Esophagus squamous epithelium (tissue), 5 donors: Measurements from ENCODE around the gene UQCRHL. TPM values are rescaled to one million over a fixed set of nuclear protein-coding genes. Genes with fewer than 3 reads are reported as not detected.

Experiments used
- DNase-seq: peaks from one replicate; lab custom pipeline; 2025; lab: John Stamatoyannopoulos, UW
- H3K27ac ChIP-seq, 4 donors: fragments of 200-600 bp; sonication (generic); one replicate each; pipeline ENCODE4 v1.5.1; 2016 to 2019; ENCODE audit warnings: mild to moderate bottlenecking in 1 of 4
- H3K27me3 ChIP-seq, 4 donors: fragments of 200-600 bp; sonication (generic); 1 replicate in 3 of 4; 2 replicates in 1 of 4; pipeline versions ENCODE4 v1.5.1 to v1.6.0; 2017 to 2021; ENCODE audit warnings: antibody characterized with exemption in 1 of 4
- H3K36me3 ChIP-seq, 3 donors: fragments of 200-600 bp; sonication (generic); one replicate each; pipeline ENCODE4 v1.5.1; 2016 to 2019
- H3K4me1 ChIP-seq, 3 donors: fragments of 200-600 bp; sonication (generic); one replicate each; pipeline ENCODE4 v1.5.1; 2017 to 2019
- H3K4me3 ChIP-seq, 4 donors: fragments of 200-600 bp; sonication (generic); 1 replicate in 3 of 4; 2 replicates in 1 of 4; pipeline ENCODE4 v1.5.1; 2016 to 2019; ENCODE audit warnings: mild to moderate bottlenecking in 2 of 4, moderate library complexity in 1 of 4
- H3K9me3 ChIP-seq, 3 donors: fragments of 200-600 bp; sonication (generic); one replicate each; pipeline ENCODE4 v1.5.1; 2016 to 2019
- POLR2A ChIP-seq, 4 donors: fragments of 450-650 bp; IDR thresholded peaks; one replicate each; pipeline ENCODE4 v1.6.1; 2017; ENCODE audit warnings: antibody characterized with exemption in 4 of 4, mild to moderate bottlenecking in 4 of 4, moderate library complexity in 3 of 4
- WGBS, 2 donors: methylation state at CpG; one replicate each; pipeline ENCODE4 v1.1.5; 2018; 5-methylcytosine and 5-hydroxymethylcytosine counted together
- intact Hi-C: fragments of 100-400 bp; cut with DNase I; formaldehyde crosslinking; loops from one replicate; pipeline ENCODE4 v1.15.0; 2022
- total RNA-seq, 4 donors: library from RNA; depleted of rRNA; stranded (reverse); fragments of >200 nt; gene quantifications; one replicate each; pipeline ENCODE4 v1.1.0, GENCODE V29; 2016
- TF ChIP-seq, protein P1 (sequence below), 6 experiments: fragments of 450-650 bp in 4 of 6; fragments of 200-600 bp in 2 of 6; sonication (generic) in 2 of 6; IDR thresholded peaks; one replicate each; pipeline ENCODE4 v1.5.1; 2016 to 2019; ENCODE audit warnings: antibody characterized with exemption in 6 of 6, mild to moderate bottlenecking in 4 of 6, moderate library complexity in 4 of 6
- donor health status: DM: yes; HTN: yes; CAD: no.

The UQCRHL gene
- total RNA-seq, 4 donors from 2014 or later = 0.64 to 1.8 (median 0.78) TPM

DNA sequence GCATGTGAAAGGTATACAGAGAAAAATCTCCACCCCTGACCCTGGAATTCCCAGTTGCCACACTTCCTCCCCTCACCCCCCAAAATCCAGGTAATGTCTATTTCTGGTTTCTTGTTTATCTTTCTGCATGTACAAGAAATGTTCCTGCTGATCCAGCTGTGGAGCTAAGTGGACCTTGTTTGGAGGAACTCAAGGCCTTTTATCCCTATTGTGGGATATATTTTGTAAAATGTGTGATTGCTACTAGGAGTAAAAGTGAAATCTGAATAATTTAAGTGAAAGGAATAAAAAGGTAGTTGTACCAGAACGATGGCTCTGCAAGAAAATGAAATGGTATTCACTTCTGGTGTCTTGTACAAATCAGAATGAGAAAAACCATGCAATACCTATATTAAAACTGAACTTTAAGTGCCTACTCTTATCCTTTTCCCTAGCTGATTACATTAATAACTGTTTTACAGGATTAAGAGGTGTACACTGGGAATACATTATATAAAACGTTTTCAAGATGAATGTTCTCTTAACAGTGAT is 43.1 kb upstream of the UQCRHL start:
- 11% methylated on average over 2 of the region's 2 CpGs for WGBS, 2 donors
- Histone ChIP-seq H3K36me3 (peaks cover 0 to 7% (median 0%) of the 10 kb centered on the region in 3 donors), H3K9me3 (no peaks in the 10 kb centered on the region), H3K27me3 (no peaks in the 10 kb centered on the region), H3K4me3 (peak overlapping the region in 3 of 4 donors; percentile 63 to 98 (median 78)), H3K4me1 (peaks cover 27 to 74% (median 38%) of the 10 kb centered on the region in 3 donors), H3K27ac (peak overlapping the region; percentile 12 to 99 (median 96))
- intact Hi-C loops = no loop called here
- DNase-seq = no peak
- TF ChIP-seq, protein P1, sequence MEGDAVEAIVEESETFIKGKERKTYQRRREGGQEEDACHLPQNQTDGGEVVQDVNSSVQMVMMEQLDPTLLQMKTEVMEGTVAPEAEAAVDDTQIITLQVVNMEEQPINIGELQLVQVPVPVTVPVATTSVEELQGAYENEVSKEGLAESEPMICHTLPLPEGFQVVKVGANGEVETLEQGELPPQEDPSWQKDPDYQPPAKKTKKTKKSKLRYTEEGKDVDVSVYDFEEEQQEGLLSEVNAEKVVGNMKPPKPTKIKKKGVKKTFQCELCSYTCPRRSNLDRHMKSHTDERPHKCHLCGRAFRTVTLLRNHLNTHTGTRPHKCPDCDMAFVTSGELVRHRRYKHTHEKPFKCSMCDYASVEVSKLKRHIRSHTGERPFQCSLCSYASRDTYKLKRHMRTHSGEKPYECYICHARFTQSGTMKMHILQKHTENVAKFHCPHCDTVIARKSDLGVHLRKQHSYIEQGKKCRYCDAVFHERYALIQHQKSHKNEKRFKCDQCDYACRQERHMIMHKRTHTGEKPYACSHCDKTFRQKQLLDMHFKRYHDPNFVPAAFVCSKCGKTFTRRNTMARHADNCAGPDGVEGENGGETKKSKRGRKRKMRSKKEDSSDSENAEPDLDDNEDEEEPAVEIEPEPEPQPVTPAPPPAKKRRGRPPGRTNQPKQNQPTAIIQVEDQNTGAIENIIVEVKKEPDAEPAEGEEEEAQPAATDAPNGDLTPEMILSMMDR (IDR thresholded peaks at IDR 0.05) = no peak
- no peak for TF ChIP-seq POLR2A (IDR thresholded peaks at IDR 0.05)

- H3K27me3 ChIP-seq = no peaks in the 10 kb centered on the region
- intact Hi-C loops = no loop called here
- TF ChIP-seq, protein P1 (IDR thresholded peaks at IDR 0.05) = no peak
- no peak for TF ChIP-seq POLR2A (IDR thresholded peaks at IDR 0.05)
- DNase-seq = no peak
- H3K36me3 ChIP-seq = peaks cover 0 to 7% (median 0%) of the 10 kb centered on the region in 3 donors
- H3K4me1 ChIP-seq = peaks cover 27 to 77% (median 35%) of the 10 kb centered on the region in 3 donors
- peak overlapping the region; percentile 96 to 99 (median 98) for H3K27ac ChIP-seq
- H3K9me3 ChIP-seq = no peaks in the 10 kb centered on the region
- peak overlapping the region; percentile 63 to 98 (median 84) for H3K4me3 ChIP-seq
- 0 to 1% methylated on average over 14 to 16 of the region's 16 CpGs for WGBS, 2 donors
Measured at GRCh38 chr1:15849775-15850324, 42.4 kb upstream of the UQCRHL start.

DNA sequence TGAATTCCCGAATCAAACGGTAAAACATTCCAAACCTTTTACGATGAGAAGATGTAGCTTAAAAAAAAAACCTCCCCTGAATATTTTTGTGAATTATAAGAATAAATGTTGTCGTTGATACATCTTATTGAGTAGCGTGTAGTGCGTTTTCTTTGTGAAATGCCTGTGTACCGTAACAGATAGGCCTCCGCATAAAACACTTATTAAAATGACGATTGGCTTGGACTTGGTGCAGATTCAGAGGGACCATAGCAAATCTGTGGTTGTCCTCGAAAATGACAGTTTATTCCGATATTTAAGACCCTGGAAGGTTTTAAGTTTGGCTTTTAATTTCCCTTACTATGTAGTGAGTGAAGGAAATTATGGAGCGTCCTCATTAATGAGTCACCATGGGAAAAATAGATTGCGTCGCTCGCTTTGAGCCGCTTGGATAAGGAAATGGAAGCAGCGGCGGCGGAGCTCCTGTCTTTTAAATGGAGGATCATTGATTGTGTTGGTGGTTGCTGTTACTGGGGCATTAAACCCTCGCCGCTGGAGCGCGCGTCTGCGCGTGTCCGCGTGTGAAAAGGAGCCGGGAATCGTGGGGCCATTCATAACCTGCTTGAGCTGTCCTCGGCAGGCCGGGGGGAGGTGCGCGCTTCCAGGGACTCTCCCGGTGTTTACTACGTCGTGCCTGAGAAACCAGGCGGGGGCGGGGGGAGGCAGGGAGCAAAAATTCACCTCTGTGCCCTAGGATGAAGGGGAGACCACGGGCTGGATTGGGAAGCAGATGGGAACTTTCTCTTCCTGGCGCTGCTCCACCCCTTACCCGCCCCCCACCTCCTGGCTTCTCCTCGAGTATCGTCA is 41.7 kb upstream of the UQCRHL start:
- H3K9me3 ChIP-seq = no peaks in the 10 kb centered on the region
- H3K4me3 ChIP-seq = peak overlapping the region; percentile 63 to 98 (median 84)
- WGBS, 2 donors = 1% methylated on average over 24 to 32 of the region's 44 CpGs
- peaks cover 27 to 77% (median 36%) of the 10 kb centered on the region in 3 donors for H3K4me1 ChIP-seq
- intact Hi-C loops = no loop called here
- peaks cover 0 to 7% (median 0%) of the 10 kb centered on the region in 3 donors for H3K36me3 ChIP-seq
- H3K27ac ChIP-seq = peak overlapping the region; percentile 96 to 99 (median 98)
- peak; percentile 14 for DNase-seq
- TF ChIP-seq, protein P1 (IDR thresholded peaks at IDR 0.05) = peak in 3 of 6 experiments; percentile 17 to 33 (median 21)
- TF ChIP-seq POLR2A (IDR thresholded peaks at IDR 0.05) = peak in 2 of 4 donors; percentile 70 to 72
- H3K27me3 ChIP-seq = no peaks in the 10 kb centered on the region

DNA sequence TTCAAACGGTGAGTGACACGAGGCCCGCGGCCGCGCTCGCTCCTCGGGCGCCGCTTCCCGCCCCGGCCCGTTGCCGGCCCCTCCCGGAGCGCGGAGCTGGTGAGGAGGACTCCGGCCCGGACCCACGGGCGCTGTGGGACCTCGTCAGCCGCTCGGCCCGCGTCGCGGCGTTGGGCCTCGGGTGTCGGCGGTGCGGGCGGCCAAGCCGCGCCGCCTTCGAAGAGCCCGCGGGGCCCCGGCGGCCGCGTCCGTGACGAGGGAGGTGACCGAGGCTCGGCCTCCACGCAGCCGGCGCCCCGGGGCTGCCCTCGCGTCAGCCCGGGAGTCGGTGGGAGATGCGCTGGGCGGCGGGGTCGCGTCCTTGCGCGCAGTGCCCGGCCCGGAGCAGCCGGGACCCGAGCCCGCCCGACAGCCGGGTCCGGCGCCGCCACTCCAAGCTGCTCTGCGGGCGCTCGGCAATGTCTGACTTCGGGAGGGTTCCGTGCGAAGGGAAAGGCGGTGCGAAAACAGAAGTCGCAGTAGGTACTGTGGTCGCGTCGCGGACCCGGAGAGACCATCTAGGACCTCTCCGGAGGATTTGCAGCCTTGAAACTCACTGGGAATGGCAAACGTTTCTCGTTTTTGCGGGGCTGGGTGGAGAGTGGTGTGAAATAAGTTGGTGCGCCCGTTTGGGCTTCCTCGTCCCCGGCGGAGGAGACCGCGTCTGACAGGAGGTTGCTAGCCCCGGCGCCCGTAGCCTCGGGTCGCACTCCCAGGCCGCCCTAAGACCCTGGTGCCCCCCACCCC is 40.9 kb upstream of the UQCRHL start:
- Histone ChIP-seq H3K27ac (peak overlapping the region; percentile 96 to 99 (median 98)), H3K9me3 (no peaks in the 10 kb centered on the region), H3K27me3 (no peaks in the 10 kb centered on the region), H3K36me3 (peaks cover 0 to 6% (median 0%) of the 10 kb centered on the region in 3 donors), H3K4me1 (peaks cover 27 to 76% (median 38%) of the 10 kb centered on the region in 3 donors), H3K4me3 (peak overlapping the region; percentile 63 to 98 (median 84))
- no peak for DNase-seq
- WGBS, 2 donors = 0 to 1% methylated on average over 26 to 35 of the region's 104 CpGs
- TF ChIP-seq POLR2A (IDR thresholded peaks at IDR 0.05) = no peak
- TF ChIP-seq, protein P1 (IDR thresholded peaks at IDR 0.05) = no peak
- intact Hi-C loops = no loop called here
